ENCODE results near the gene VAMP4. TPM values are rescaled to one million over a fixed set of nuclear protein-coding genes. Genes with fewer than 3 reads are reported as not detected.
A peak's percentile ranks its signal among the peaks of the same experiment; 100 is the strongest.

VAMP4 gene
- polyA plus RNA-seq (ENCODE audit: insufficient read length in 4 of 4) = 10 to 100 TPM; 15.2 to 19.3 (median 19.0) TPM

GRCh38 chr1:171741872-171742576 lies at the start of gene VAMP4:
Gene VAMP4 (minus strand): TSS chr1:171742065. CDS start chr1:171738414, 3,651 bp downstream.
- peak; percentile 79 to 85 (median 82) for DNase-seq (ENCODE audit: low read depth in 4 of 4, low spot score in 3 of 4)

- no peak for DNase-seq (ENCODE audit: low read depth in 4 of 4, low spot score in 3 of 4)
Measured at GRCh38 chr1:171790318-171790717, 48.5 kb upstream of the VAMP4 start.

GRCh38 chr1:171788696-171789095 lies 46.8 kb upstream of the VAMP4 start:
- no peak for DNase-seq (ENCODE audit: low read depth in 4 of 4, low spot score in 3 of 4)

GRCh38 chr1:171787686-171788480 lies 46.0 kb upstream of the VAMP4 start:
- no peak for DNase-seq (ENCODE audit: low read depth in 4 of 4, low spot score in 3 of 4)

- no peak for DNase-seq (ENCODE audit: low read depth in 4 of 4, low spot score in 3 of 4)
Measured at GRCh38 chr1:171786534-171786933, 44.7 kb upstream of the VAMP4 start.

GRCh38 chr1:171785766-171786165 lies 43.9 kb upstream of the VAMP4 start:
- no peak for DNase-seq (ENCODE audit: low read depth in 4 of 4, low spot score in 3 of 4)

GRCh38 chr1:171784784-171785183 lies 42.9 kb upstream of the VAMP4 start:
- no peak for DNase-seq (ENCODE audit: low read depth in 4 of 4, low spot score in 3 of 4)

GRCh38 chr1:171783816-171784530 lies 42.1 kb upstream of the VAMP4 start:
- no peak for DNase-seq (ENCODE audit: low read depth in 4 of 4, low spot score in 3 of 4)

- DNase-seq (ENCODE audit: low read depth in 4 of 4, low spot score in 3 of 4) = peak; percentile 94 to 97 (median 97)
Measured at GRCh38 chr1:171781176-171781875, 39.5 kb upstream of the VAMP4 start, which contains the start of gene METTL13. Gene METTL13 (plus strand): TSS chr1:171781660. CDS start chr1:171781968, 308 bp downstream.

- no peak for DNase-seq (ENCODE audit: low read depth in 4 of 4, low spot score in 3 of 4)
Measured at GRCh38 chr1:171780583-171781175, 38.8 kb upstream of the VAMP4 start.

- no peak for DNase-seq (ENCODE audit: low read depth in 4 of 4, low spot score in 3 of 4)
Measured at GRCh38 chr1:171772312-171772711, 30.4 kb upstream of the VAMP4 start.

GRCh38 chr1:171769754-171770153 lies 27.9 kb upstream of the VAMP4 start:
- no peak for DNase-seq (ENCODE audit: low read depth in 4 of 4, low spot score in 3 of 4)

- DNase-seq (ENCODE audit: low read depth in 4 of 4, low spot score in 3 of 4) = no peak
Measured at GRCh38 chr1:171769171-171769570, 27.3 kb upstream of the VAMP4 start.

- no peak for DNase-seq (ENCODE audit: low read depth in 4 of 4, low spot score in 3 of 4)
Measured at GRCh38 chr1:171763764-171764163, 21.9 kb upstream of the VAMP4 start.

GRCh38 chr1:171762143-171762563 lies 20.3 kb upstream of the VAMP4 start:
- DNase-seq (ENCODE audit: low read depth in 4 of 4, low spot score in 3 of 4) = no peak

- DNase-seq (ENCODE audit: low read depth in 4 of 4, low spot score in 3 of 4) = no peak
Measured at GRCh38 chr1:171758011-171758410, 16.1 kb upstream of the VAMP4 start.

GRCh38 chr1:171756856-171757255 lies 15.0 kb upstream of the VAMP4 start:
- no peak for DNase-seq (ENCODE audit: low read depth in 4 of 4, low spot score in 3 of 4)

- no peak for DNase-seq (ENCODE audit: low read depth in 4 of 4, low spot score in 3 of 4)
Measured at GRCh38 chr1:171754971-171755370, 13.1 kb upstream of the VAMP4 start.

GRCh38 chr1:171754353-171754705 lies 12.5 kb upstream of the VAMP4 start:
- DNase-seq (ENCODE audit: low read depth in 4 of 4, low spot score in 3 of 4) = no peak

GRCh38 chr1:171753685-171754352 lies 12.0 kb upstream of the VAMP4 start:
- DNase-seq (ENCODE audit: low read depth in 4 of 4, low spot score in 3 of 4) = no peak
